H1 (cell line): ENCODE measurements around the gene DNAI2. TPM values are rescaled to one million over a fixed set of nuclear protein-coding genes. Genes with fewer than 3 reads are reported as not detected.

Experiments used
- CTCF ChIA-PET: fragments of 300-600 bp; sonication (Branson Sonifier 250); formaldehyde crosslinking; loops from one replicate; lab custom pipeline; 2021; ENCODE audit not compliant: partially characterized antibody; lab: Charles Lee
- POLR2A ChIA-PET: fragments of 300-600 bp; sonication (Branson Sonifier 250); formaldehyde crosslinking; loops from one replicate; lab custom pipeline; 2021; ENCODE audit warnings: inconsistent platforms; ENCODE audit not compliant: partially characterized antibody; lab: Charles Lee
- DNase-seq, 2 experiments: peaks; one replicate each; pipeline versions ENCODE4 v3.0.0 to v3.0.0-alpha.2; 2010 to 2022; ENCODE audit warnings: low spot score in 2 of 2, low read depth in 1 of 2, mixed read lengths in 1 of 2
- FAIRE-seq: peaks from 2 replicates; lab custom pipeline; 2011; peaks lifted over from hg19 to GRCh38; lab: Jason Lieb, UNC
- H2AFZ ChIP-seq: 2 replicates; pipeline ENCODE4 v1.8.1; 2012; ENCODE audit warnings: low read length, inconsistent platforms
- H2AK5ac ChIP-seq: 2 replicates; pipeline ENCODE4 v1.6.1; 2013; ENCODE audit warnings: low read depth, low read length
- H2BK120ac ChIP-seq: replicated peaks from 2 replicates; pipeline ENCODE3; 2013; ENCODE audit warnings: low read depth, low read length, inconsistent platforms
- H2BK12ac ChIP-seq: 2 replicates; pipeline ENCODE4 v1.6.1; 2013; ENCODE audit warnings: low read depth, low read length
- H2BK15ac ChIP-seq: 2 replicates; pipeline ENCODE4 v1.6.1; 2013; ENCODE audit warnings: low read length
- H2BK20ac ChIP-seq: 2 replicates; pipeline ENCODE4 v1.6.1; 2013; ENCODE audit warnings: low read length
- H2BK5ac ChIP-seq: 2 replicates; pipeline ENCODE4 v1.6.1; 2013; ENCODE audit warnings: low read depth, low read length
- H3K14ac ChIP-seq: 2 replicates; pipeline ENCODE4 v1.6.1; 2013; ENCODE audit warnings: inconsistent platforms; ENCODE audit not compliant: insufficient read length
- H3K18ac ChIP-seq: 2 replicates; pipeline ENCODE4 v1.6.1; 2013; ENCODE audit warnings: low read length; ENCODE audit errors: extremely low read depth
- H3K23ac ChIP-seq: 2 replicates; pipeline ENCODE4 v1.6.1; 2013; ENCODE audit warnings: inconsistent platforms; ENCODE audit not compliant: insufficient read length
- H3K23me2 ChIP-seq: 2 replicates; pipeline ENCODE4 v1.6.1; 2013; ENCODE audit warnings: low read depth, low read length
- H3K27ac ChIP-seq: 2 replicates; pipeline ENCODE4 v1.6.1; 2011; ENCODE audit warnings: low read depth, low read length, inconsistent platforms
- H3K27me3 ChIP-seq, 4 experiments: replicated peaks in 1 of 4; 1 replicate in 1 of 4; 2 replicates in 3 of 4; pipeline versions ENCODE4 v1.6.1 to v1.8.1; 2011 to 2013; ENCODE audit warnings: low read length in 3 of 4, mild to moderate bottlenecking in 3 of 4, inconsistent platforms in 2 of 4, mixed read lengths in 2 of 4, moderate library complexity in 1 of 4; ENCODE audit not compliant: control insufficient read depth in 3 of 4, insufficient read depth in 3 of 4; ENCODE audit errors: extremely low read depth in 1 of 4
- H3K36me3 ChIP-seq, 4 experiments: 2 replicates each; pipeline versions ENCODE4 v1.6.1 to v1.8.1; 2011 to 2013; ENCODE audit warnings: mild to moderate bottlenecking in 4 of 4, low read length in 3 of 4, moderate library complexity in 2 of 4, control low read depth in 1 of 4, inconsistent platforms in 1 of 4; ENCODE audit not compliant: insufficient read depth in 4 of 4, control insufficient read depth in 2 of 4
- H3K4ac ChIP-seq: replicated peaks from 2 replicates; pipeline ENCODE3; 2013; ENCODE audit warnings: low read length, low read depth, mixed read lengths, inconsistent platforms; ENCODE audit not compliant: insufficient read length
- H3K4me1 ChIP-seq, 4 experiments: replicated peaks in 1 of 4; 1 replicate in 1 of 4; 2 replicates in 3 of 4; pipeline versions ENCODE4 v1.6.1 to v1.8.1; 2011 to 2013; ENCODE audit warnings: low read length in 3 of 4, inconsistent platforms in 2 of 4, mixed read lengths in 1 of 4; ENCODE audit not compliant: insufficient read depth in 4 of 4, control insufficient read depth in 3 of 4
- H3K4me2 ChIP-seq, 2 experiments: 2 replicates each; pipeline versions ENCODE4 v1.6.1 to v1.8.1; 2011 to 2013; ENCODE audit warnings: low read depth in 2 of 2, low read length in 2 of 2, control low read depth in 1 of 2, inconsistent platforms in 1 of 2, mild to moderate bottlenecking in 1 of 2; ENCODE audit not compliant: insufficient read depth in 1 of 2
- H3K4me3 ChIP-seq, 4 experiments: fragments of 200-600, 300-600 bp in 1 of 4; sonication (generic), shearing (Covaris generic), sonication (Bioruptor Twin) in 1 of 4; 2 replicates each; pipeline versions ENCODE4 v1.5.1 to v1.8.1; 2011 to 2016; ENCODE audit warnings: low read length in 4 of 4, low read depth in 3 of 4, control low read depth in 2 of 4, inconsistent platforms in 2 of 4, mild to moderate bottlenecking in 2 of 4, mixed read lengths in 1 of 4, moderate library complexity in 1 of 4; ENCODE audit not compliant: insufficient read depth in 2 of 4; ENCODE audit errors: extremely low read depth in 1 of 4
- H3K56ac ChIP-seq: replicated peaks from 2 replicates; pipeline ENCODE3; 2013; ENCODE audit warnings: low read depth, mild to moderate bottlenecking, mixed read lengths, low read length, inconsistent platforms; ENCODE audit not compliant: insufficient read length
- H3K79me1 ChIP-seq: 2 replicates; pipeline ENCODE4 v1.6.1; 2013; ENCODE audit warnings: low read depth, low read length, control low read depth
- H3K79me2 ChIP-seq, 2 experiments: 2 replicates each; pipeline versions ENCODE4 v1.6.1 to v1.8.1; 2012 to 2013; ENCODE audit warnings: low read length in 2 of 2, mild to moderate bottlenecking in 2 of 2, inconsistent platforms in 1 of 2; ENCODE audit not compliant: insufficient read depth in 2 of 2, control insufficient read depth in 1 of 2
- H3K9ac ChIP-seq, 4 experiments: replicated peaks in 1 of 4; 1 replicate in 1 of 4; 2 replicates in 3 of 4; pipeline versions ENCODE4 v1.6.1 to v1.8.1; 2011 to 2013; ENCODE audit warnings: low read depth in 3 of 4, low read length in 3 of 4, control low read depth in 2 of 4, mild to moderate bottlenecking in 2 of 4, moderate library complexity in 2 of 4, inconsistent platforms in 1 of 4; ENCODE audit errors: extremely low read depth in 1 of 4
- H3K9me3 ChIP-seq, 2 experiments: 2 replicates each; pipeline versions ENCODE4 v1.6.1 to v1.8.1; 2012 to 2013; ENCODE audit warnings: mild to moderate bottlenecking in 2 of 2, moderate library complexity in 2 of 2, control low read depth in 1 of 2, inconsistent platforms in 1 of 2, low read depth in 1 of 2, low read length in 1 of 2, mixed read lengths in 1 of 2; ENCODE audit not compliant: insufficient read depth in 2 of 2
- H4K20me1 ChIP-seq, 2 experiments: replicated peaks in 1 of 2; 2 replicates each; pipeline versions ENCODE3 to v1.8.1; 2011 to 2013; ENCODE audit warnings: inconsistent platforms in 2 of 2, low read length in 2 of 2, mild to moderate bottlenecking in 1 of 2; ENCODE audit not compliant: insufficient read depth in 2 of 2, control insufficient read depth in 1 of 2
- H4K5ac ChIP-seq: 2 replicates; pipeline ENCODE4 v1.6.1; 2013; ENCODE audit warnings: low read length, low read depth, mixed read lengths, inconsistent platforms; ENCODE audit not compliant: insufficient read length
- H4K8ac ChIP-seq: 2 replicates; pipeline ENCODE4 v1.8.0; 2013; ENCODE audit warnings: mild to moderate bottlenecking, moderate library complexity, low read length, inconsistent platforms; ENCODE audit not compliant: insufficient read depth; ENCODE audit errors: extremely low read depth
- H4K91ac ChIP-seq: replicated peaks from 2 replicates; pipeline ENCODE3; 2013; ENCODE audit warnings: low read length, mixed read lengths, inconsistent platforms; ENCODE audit not compliant: insufficient read length
- CHD2 ChIP-seq: IDR thresholded peaks from 2 replicates; pipeline ENCODE4 v1.6.1; 2012; ENCODE audit warnings: low read length, improper control_type of control experiment
- HDAC6 ChIP-seq: IDR thresholded peaks from one replicate; pipeline ENCODE4 v1.7.1; 2012; ENCODE audit warnings: low read depth, mild to moderate bottlenecking, inconsistent platforms, low read length, moderate library complexity
- WGBS, 2 experiments: shearing (Covaris generic) in 1 of 2; methylation state at CpG; one replicate each; pipeline versions ENCODE4 v1.1.6 to v1.1.7; 2013 to 2015; ENCODE audit warnings: low lambda C conversion rate in 2 of 2, mixed read lengths in 2 of 2, inconsistent platforms in 1 of 2, low coverage in 1 of 2, missing lambda C conversion rate in 1 of 2; ENCODE audit not compliant: insufficient replicate concordance in 2 of 2, insufficient coverage in 1 of 2, insufficient read length in 1 of 2; ENCODE audit errors: extremely low coverage in 1 of 2, missing lambda C conversion rate in 1 of 2; 5-methylcytosine and 5-hydroxymethylcytosine counted together
- polyA plus RNA-seq, 7 experiments: library from polyadenylated mRNA; depleted of rRNA in 3 of 7; stranded (reverse) in 5 of 7; unstranded in 2 of 7; fragments of >200 nt in 5 of 7; fragments of 200-250 nt in 2 of 7; gene quantifications; 1 replicate in 5 of 7; 2 replicates in 1 of 7; 4 replicates in 1 of 7; pipeline versions ENCODE4 v1.2.1 to v1.2.3, GENCODE V29; 2011 to 2013; ENCODE audit warnings: missing spikeins in 2 of 7, mixed read lengths in 2 of 7
- total RNA-seq: library from RNA; stranded (reverse); fragmentation: NEBNext Ultra II Directional; extraction: Animal tissue kit (Norgen Biotek cat#: 25700); gene quantifications from 2 replicates; pipeline ENCODE4 v1.2.1, GENCODE V29; 2021

Gene DNAI2
- total and polyA plus RNA-seq, 2 of the 8 experiments (the other 6 are each of a cell fraction or from before 2014, with no cell fraction given), result 0.08 to 0.15 TPM

GRCh38 chr17:74253036-74253435 lies 21.0 kb upstream of the DNAI2 start:
- DNase-seq (no peak), FAIRE-seq (no peak)
- 90% methylated on average over 13 of the region's 13 CpGs; no CpG with 5 or more reads in 1 of the 2 experiments for WGBS, 2 experiments
- H3K18ac ChIP-seq, result no peak overlapping the region
- 0 out of 2 replicates have a peak overlapping the region, but pooled peaks have one; percentile 24 for H2BK5ac ChIP-seq
- H3K4me1 ChIP-seq, result peaks cover 0 to 11% (median 0%) of the 10 kb centered on the region in 4 experiments; a peak in 4 of 7 replicates
- no peak overlapping the region for H3K4me2 ChIP-seq
- no peaks in the 10 kb centered on the region for H3K79me1 ChIP-seq
- no peak overlapping the region for H2AK5ac ChIP-seq
- no peaks in the 10 kb centered on the region for H3K27me3 ChIP-seq
- no peak overlapping the region for H4K5ac ChIP-seq
- no peaks in the 10 kb centered on the region for H3K9me3 ChIP-seq
- ChIA-PET POLR2A (interaction anchor here (0.6 to 2.8 kb wide), 3 partner anchors 42 to 49 kb away, joined by 3 to 9 read pairs (median 5); no protein-coding TSS in a partner anchor), CTCF (interaction anchor here (0.6 to 2.4 kb wide), 9 partner anchors 8 to 1526 kb away, joined by 3 to 11 read pairs (median 4); partner anchors contain the start of gene GPR142)
- H3K4ac ChIP-seq, result no peak overlapping the region
- no peak overlapping the region for H2BK20ac ChIP-seq
- no peaks in the 10 kb centered on the region for H3K79me2 ChIP-seq
- H3K56ac ChIP-seq, result no peak overlapping the region
- no peaks in the 10 kb centered on the region for H3K36me3 ChIP-seq
- peaks cover 0 to 4% of the 10 kb centered on the region in 2 experiments for H4K20me1 ChIP-seq
- H2BK15ac ChIP-seq, result no peak overlapping the region
- no peak overlapping the region for H3K4me3 ChIP-seq
- H4K8ac ChIP-seq, result no peak overlapping the region
- H2BK120ac ChIP-seq, result no peak overlapping the region
- H3K9ac ChIP-seq, result no peak overlapping the region
- no peak overlapping the region for H3K23ac ChIP-seq
- no peaks in the 10 kb centered on the region for H3K23me2 ChIP-seq
- no peak overlapping the region for H3K27ac ChIP-seq
- H3K14ac ChIP-seq, result no peak overlapping the region
- no peak overlapping the region for H2BK12ac ChIP-seq
- TF ChIP-seq CHD2 (no peak), HDAC6 (no peak)
- H2AFZ ChIP-seq, result no peak overlapping the region
- H4K91ac ChIP-seq, result no peak overlapping the region
